ENCODE measurements around the gene PFKL.
A peak's percentile ranks its signal among the peaks of the same experiment; 100 is the strongest.

PFKL gene

GRCh38 chr21:44295646-44296045 is 4.2 kb upstream of the PFKL start:
- TF ChIP-seq CTCF (conservative IDR thresholded peaks at IDR 0.05; ENCODE audit: low read depth, low read length) = no peak
- no peak overlapping the region for H3K4me3 ChIP-seq (ENCODE audit: low read depth, low read length)
- no peak for DNase-seq (ENCODE audit: low read depth)

GRCh38 chr21:44296103-44296519 is 3.7 kb upstream of the PFKL start:
- TF ChIP-seq CTCF (conservative IDR thresholded peaks at IDR 0.05; ENCODE audit: low read depth, low read length) = no peak
- no peak overlapping the region for H3K4me3 ChIP-seq (ENCODE audit: low read depth, low read length)
- no peak for DNase-seq (ENCODE audit: low read depth)

GRCh38 chr21:44296916-44297315 is 2.9 kb upstream of the PFKL start:
- no peak overlapping the region for H3K4me3 ChIP-seq (ENCODE audit: low read depth, low read length)
- no peak for TF ChIP-seq CTCF (conservative IDR thresholded peaks at IDR 0.05; ENCODE audit: low read depth, low read length)
- no peak for DNase-seq (ENCODE audit: low read depth)

DNA sequence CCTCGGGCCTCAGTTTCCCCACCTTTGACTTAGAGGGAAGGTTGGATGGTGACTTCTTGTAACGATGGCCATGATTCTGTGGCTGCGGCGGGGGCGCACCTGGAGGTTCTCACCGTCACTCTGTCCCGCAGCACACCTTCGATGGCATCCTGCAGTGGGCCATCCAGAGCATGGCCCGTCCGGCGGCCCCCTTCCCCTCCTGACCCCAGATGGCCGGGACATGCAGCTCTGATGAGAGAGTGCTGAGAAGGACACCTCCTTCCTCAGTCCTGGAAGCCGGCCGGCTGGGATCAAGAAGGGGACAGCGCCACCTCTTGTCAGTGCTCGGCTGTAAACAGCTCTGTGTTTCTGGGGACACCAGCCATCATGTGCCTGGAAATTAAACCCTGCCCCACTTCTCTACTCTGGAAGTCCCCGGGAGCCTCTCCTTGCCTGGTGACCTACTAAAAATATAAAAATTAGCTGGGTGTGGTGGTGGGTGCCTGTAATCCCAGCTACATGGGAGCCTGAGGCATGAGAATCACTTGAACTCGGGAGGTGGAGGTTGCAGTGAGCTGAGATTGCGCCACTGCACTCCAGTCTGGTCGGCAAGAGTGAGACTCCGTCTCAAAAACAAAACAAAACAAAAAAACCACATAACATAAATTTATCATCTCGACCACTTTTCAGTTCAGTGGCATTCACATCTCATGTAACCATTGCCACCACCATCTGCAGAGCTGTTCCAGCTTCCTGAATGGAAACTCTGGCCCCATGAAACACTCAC is 2.1 kb upstream of the PFKL start:
- peak; percentile 83 for TF ChIP-seq CTCF (conservative IDR thresholded peaks at IDR 0.05; ENCODE audit: low read depth, low read length)

DNA sequence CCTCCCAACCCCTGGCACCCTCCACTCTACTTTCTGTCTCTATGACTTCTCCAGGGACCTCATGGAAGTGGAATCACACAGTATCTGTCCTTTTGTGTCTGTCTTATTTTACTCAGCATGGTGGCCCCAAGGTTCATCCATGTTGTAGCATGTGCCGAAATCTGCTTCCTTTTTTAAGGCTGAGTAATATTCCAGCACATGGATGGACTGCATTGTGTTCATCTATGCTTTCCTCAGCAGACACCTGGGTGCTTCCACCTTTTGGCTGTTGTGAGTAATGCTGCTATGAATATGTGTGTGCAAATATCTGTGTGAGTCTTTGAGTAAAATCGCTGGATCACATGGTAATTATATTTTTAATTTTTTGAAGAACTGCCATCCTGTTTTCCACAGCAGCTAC is 1.6 kb upstream of the PFKL start:
- peak; percentile 34 for DNase-seq (ENCODE audit: low read depth)
- TF ChIP-seq CTCF (conservative IDR thresholded peaks at IDR 0.05; ENCODE audit: low read depth, low read length) = peak; percentile 44
- H3K4me3 ChIP-seq (ENCODE audit: low read depth, low read length) = no peak overlapping the region

More for the DNA sequence above, 2.1 kb upstream of the PFKL start:
- no peak overlapping the region for H3K4me3 ChIP-seq (ENCODE audit: low read depth, low read length)
- DNase-seq (ENCODE audit: low read depth) = peak; percentile 88

GRCh38 chr21:44299085-44299457 is 782 bp upstream of the PFKL start:
- TF ChIP-seq CTCF (conservative IDR thresholded peaks at IDR 0.05; ENCODE audit: low read depth, low read length) = no peak
- peak overlapping the region; percentile 74 for H3K4me3 ChIP-seq (ENCODE audit: low read depth, low read length)
- DNase-seq (ENCODE audit: low read depth) = peak; percentile 40
